Upper lobe of left lung (tissue), 4 donors: ENCODE measurements around the gene SH3BP4.

Experiments used
- EP300 ChIP-seq, 4 donors: sonication (generic); formaldehyde crosslinking; IDR thresholded peaks; one replicate each; pipeline ENCODE4 v1.5.1; 2017; ENCODE audit warnings: antibody characterized with exemption in 4 of 4, control low read depth in 2 of 4
- POLR2A ChIP-seq, 4 donors: fragments of 450-650 bp; IDR thresholded peaks; one replicate each; pipeline ENCODE4 v1.5.1; 2016 to 2017; ENCODE audit warnings: antibody characterized with exemption in 4 of 4, mild to moderate bottlenecking in 2 of 4
- POLR2AphosphoS5 ChIP-seq, 2 donors: sonication (generic); formaldehyde crosslinking; IDR thresholded peaks; one replicate each; pipeline ENCODE4 v1.5.1; 2017; ENCODE audit warnings: antibody characterized with exemption in 2 of 2
- TF ChIP-seq, protein P1 (sequence below), 6 experiments: fragments of 450-650 bp in 4 of 6; fragments of 200-600 bp in 2 of 6; sonication (generic) in 2 of 6; IDR thresholded peaks; one replicate each; pipeline ENCODE4 v1.5.1; 2016 to 2019; ENCODE audit warnings: antibody characterized with exemption in 6 of 6

DNA sequence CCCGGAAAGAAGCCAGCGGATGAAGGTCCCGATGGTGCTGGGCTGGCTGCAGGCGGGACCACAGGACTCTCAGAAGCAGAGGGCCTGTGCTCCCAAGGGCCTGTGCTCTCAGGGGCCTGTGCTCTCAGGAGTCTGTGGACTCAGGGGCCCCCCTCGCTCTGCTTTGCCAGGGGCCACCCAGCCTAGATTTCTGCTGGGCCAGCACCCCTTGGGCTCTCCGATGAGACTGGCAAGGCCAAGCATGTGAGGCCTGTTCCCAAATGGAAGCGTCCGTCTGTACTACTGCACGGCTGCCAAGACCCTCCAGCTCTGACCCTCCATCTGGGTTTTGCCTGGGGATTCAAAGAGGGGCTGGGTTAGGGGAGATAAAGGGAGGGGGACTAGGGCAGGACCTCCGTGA is 54.6 kb downstream of the SH3BP4 start:
- TF ChIP-seq, protein P1, sequence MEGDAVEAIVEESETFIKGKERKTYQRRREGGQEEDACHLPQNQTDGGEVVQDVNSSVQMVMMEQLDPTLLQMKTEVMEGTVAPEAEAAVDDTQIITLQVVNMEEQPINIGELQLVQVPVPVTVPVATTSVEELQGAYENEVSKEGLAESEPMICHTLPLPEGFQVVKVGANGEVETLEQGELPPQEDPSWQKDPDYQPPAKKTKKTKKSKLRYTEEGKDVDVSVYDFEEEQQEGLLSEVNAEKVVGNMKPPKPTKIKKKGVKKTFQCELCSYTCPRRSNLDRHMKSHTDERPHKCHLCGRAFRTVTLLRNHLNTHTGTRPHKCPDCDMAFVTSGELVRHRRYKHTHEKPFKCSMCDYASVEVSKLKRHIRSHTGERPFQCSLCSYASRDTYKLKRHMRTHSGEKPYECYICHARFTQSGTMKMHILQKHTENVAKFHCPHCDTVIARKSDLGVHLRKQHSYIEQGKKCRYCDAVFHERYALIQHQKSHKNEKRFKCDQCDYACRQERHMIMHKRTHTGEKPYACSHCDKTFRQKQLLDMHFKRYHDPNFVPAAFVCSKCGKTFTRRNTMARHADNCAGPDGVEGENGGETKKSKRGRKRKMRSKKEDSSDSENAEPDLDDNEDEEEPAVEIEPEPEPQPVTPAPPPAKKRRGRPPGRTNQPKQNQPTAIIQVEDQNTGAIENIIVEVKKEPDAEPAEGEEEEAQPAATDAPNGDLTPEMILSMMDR (IDR thresholded peaks at IDR 0.05): no peak
- TF ChIP-seq POLR2A (IDR thresholded peaks at IDR 0.05) (no peak), EP300 (IDR thresholded peaks at IDR 0.05) (no peak), POLR2AphosphoS5 (IDR thresholded peaks at IDR 0.05) (no peak)
